ENCODE results near the gene SLC37A2.
A peak's percentile ranks its signal among the peaks of the same experiment; 100 is the strongest.
"Not testable (repeated sequence)": the region's sequence is repeated elsewhere in the genome, so short reads cannot be mapped to it uniquely, and the experiment has no call there.

SLC37A2 gene

GRCh38 chr11:125062931-125063428, at the start of gene SLC37A2:
SLC37A2 (plus strand) TSS chr11:125063305; CDS start chr11:125063368, 63 bp downstream.
- peak; percentile 74 for DNase-seq

- DNase-seq = no peak
Measured at GRCh38 chr11:125016413-125016812, 46.7 kb upstream of the SLC37A2 start.

- DNase-seq = no peak
Measured at GRCh38 chr11:125020342-125020741, 42.8 kb upstream of the SLC37A2 start.

- DNase-seq = no peak
Measured at GRCh38 chr11:125022551-125022950, 40.6 kb upstream of the SLC37A2 start.

- DNase-seq = no peak
Measured at GRCh38 chr11:125025968-125026367, 37.1 kb upstream of the SLC37A2 start.

GRCh38 chr11:125029431-125029830, 33.7 kb upstream of the SLC37A2 start:
- not testable (repeated sequence) for DNase-seq

GRCh38 chr11:125036933-125037332, 26.2 kb upstream of the SLC37A2 start:
- DNase-seq = no peak

GRCh38 chr11:125049164-125049792, 13.8 kb upstream of the SLC37A2 start:
- no peak for DNase-seq

- DNase-seq = no peak
Measured at GRCh38 chr11:125052047-125052446, 11.1 kb upstream of the SLC37A2 start.

GRCh38 chr11:125053167-125053566, 9.9 kb upstream of the SLC37A2 start:
- no peak for DNase-seq

GRCh38 chr11:125055107-125055715, 7.9 kb upstream of the SLC37A2 start:
- DNase-seq = no peak

GRCh38 chr11:125056111-125056510, 7.0 kb upstream of the SLC37A2 start:
- not testable (repeated sequence) for DNase-seq

- no peak for DNase-seq
Measured at GRCh38 chr11:125056931-125057692, 6.0 kb upstream of the SLC37A2 start.

- no peak for DNase-seq
Measured at GRCh38 chr11:125057693-125058016, 5.5 kb upstream of the SLC37A2 start.

GRCh38 chr11:125061281-125061680, 1.8 kb upstream of the SLC37A2 start:
- DNase-seq = no peak

GRCh38 chr11:125062218-125062930, 731 bp upstream of the SLC37A2 start:
- DNase-seq = no peak

GRCh38 chr11:125063429-125064043, 431 bp downstream of the SLC37A2 start:
- peak; percentile 61 for DNase-seq

- no peak for DNase-seq
Measured at GRCh38 chr11:125064070-125064469, 965 bp downstream of the SLC37A2 start.

- DNase-seq = no peak
Measured at GRCh38 chr11:125068368-125068767, 5.3 kb downstream of the SLC37A2 start.

GRCh38 chr11:125069008-125069407, 5.9 kb downstream of the SLC37A2 start:
- no peak for DNase-seq

GRCh38 chr11:125069796-125070195, 6.7 kb downstream of the SLC37A2 start:
- no peak for DNase-seq

GRCh38 chr11:125070699-125071254, 7.7 kb downstream of the SLC37A2 start:
- DNase-seq = peak; percentile 56
